ENCODE data around the gene GNAT3. TPM values are rescaled to one million over a fixed set of nuclear protein-coding genes. Genes with fewer than 3 reads are reported as not detected.

GNAT3 gene
- total RNA-seq, 1 experiment from 2014 or later: not detected

DNA sequence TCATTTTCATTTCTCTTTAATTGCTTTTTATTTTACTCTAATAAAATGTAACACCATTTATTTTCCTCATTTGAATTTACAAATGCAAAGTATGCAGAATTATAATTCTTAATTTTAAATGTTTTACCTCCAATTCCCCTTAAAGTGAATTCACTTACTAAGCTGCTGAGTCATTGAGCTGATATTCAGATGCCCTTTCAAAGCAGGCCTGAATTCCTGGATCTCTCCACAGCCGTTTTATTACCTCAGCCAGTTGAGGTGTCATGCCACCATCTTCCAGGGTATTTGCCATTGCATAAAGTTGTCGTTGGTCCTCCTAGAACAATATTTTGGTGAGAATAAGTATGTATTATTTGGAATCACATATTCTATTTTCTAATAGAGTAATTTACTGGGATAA lies 33.2 kb downstream of the GNAT3 start:
- Mint-ChIP-seq H3K36me3 (ENCODE audit: insufficient read depth, unreplicated experiment) (peaks cover 16% of the 10 kb centered on the region), H3K4me1 (ENCODE audit: insufficient read depth, unreplicated experiment) (peaks cover 20% of the 10 kb centered on the region), H3K9me3 (ENCODE audit: unreplicated experiment) (peaks cover 7% of the 10 kb centered on the region), H3K27ac (ENCODE audit: low read depth, unreplicated experiment) (no peak overlapping the region), H3K27me3 (ENCODE audit: insufficient read depth, unreplicated experiment) (no peaks in the 10 kb centered on the region), H3K4me3 (ENCODE audit: unreplicated experiment) (no peak overlapping the region)
- TF ChIP-seq, protein P1, sequence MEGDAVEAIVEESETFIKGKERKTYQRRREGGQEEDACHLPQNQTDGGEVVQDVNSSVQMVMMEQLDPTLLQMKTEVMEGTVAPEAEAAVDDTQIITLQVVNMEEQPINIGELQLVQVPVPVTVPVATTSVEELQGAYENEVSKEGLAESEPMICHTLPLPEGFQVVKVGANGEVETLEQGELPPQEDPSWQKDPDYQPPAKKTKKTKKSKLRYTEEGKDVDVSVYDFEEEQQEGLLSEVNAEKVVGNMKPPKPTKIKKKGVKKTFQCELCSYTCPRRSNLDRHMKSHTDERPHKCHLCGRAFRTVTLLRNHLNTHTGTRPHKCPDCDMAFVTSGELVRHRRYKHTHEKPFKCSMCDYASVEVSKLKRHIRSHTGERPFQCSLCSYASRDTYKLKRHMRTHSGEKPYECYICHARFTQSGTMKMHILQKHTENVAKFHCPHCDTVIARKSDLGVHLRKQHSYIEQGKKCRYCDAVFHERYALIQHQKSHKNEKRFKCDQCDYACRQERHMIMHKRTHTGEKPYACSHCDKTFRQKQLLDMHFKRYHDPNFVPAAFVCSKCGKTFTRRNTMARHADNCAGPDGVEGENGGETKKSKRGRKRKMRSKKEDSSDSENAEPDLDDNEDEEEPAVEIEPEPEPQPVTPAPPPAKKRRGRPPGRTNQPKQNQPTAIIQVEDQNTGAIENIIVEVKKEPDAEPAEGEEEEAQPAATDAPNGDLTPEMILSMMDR (IDR thresholded peaks at IDR 0.05; ENCODE audit: unreplicated experiment): no peak
- ChIA-PET CTCF (interaction anchor here (1.1 to 1.5 kb wide), 2 partner anchors 50 to 202 kb away, joined by 4 to 5 read pairs; no protein-coding TSS in a partner anchor), POLR2A (interaction anchor here (0.5 to 2.4 kb wide), 2 partner anchors 10 to 268 kb away, joined by 3 to 18 read pairs; no protein-coding TSS in a partner anchor)
- intact Hi-C loops (cut with micrococcal nuclease): no loop called here
- BruUV-seq (replicated peaks): no TSS peak
- peak; percentile 31 for DNase-seq (ENCODE audit: unreplicated experiment)

DNA sequence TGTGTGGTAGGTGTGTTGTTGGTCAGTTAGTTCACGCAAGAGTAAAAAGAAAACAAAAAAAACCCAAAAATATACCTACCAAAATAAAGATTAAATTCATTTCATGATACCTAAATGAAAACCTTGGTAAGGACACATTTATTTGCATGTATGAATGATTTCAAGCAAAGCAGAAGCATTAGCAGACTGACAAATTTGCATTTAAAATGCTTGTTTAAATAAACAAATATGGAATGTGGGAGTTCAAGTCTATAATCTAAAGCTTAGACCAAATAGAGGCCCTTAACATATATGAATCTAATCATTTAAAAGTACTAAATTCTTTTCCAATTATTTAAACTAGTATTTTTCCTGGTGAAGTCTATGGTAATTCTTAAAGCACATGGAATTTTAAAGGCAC lies 35.8 kb downstream of the GNAT3 start:
- no TSS peak for BruUV-seq (replicated peaks)
- Mint-ChIP-seq H3K9me3 (ENCODE audit: unreplicated experiment) (peaks cover 7% of the 10 kb centered on the region), H3K36me3 (ENCODE audit: insufficient read depth, unreplicated experiment) (no peaks in the 10 kb centered on the region), H3K27me3 (ENCODE audit: insufficient read depth, unreplicated experiment) (no peaks in the 10 kb centered on the region), H3K4me3 (ENCODE audit: unreplicated experiment) (no peak overlapping the region), H3K27ac (ENCODE audit: low read depth, unreplicated experiment) (no peak overlapping the region), H3K4me1 (ENCODE audit: insufficient read depth, unreplicated experiment) (peaks cover 12% of the 10 kb centered on the region)
- TF ChIP-seq, protein P1 (IDR thresholded peaks at IDR 0.05; ENCODE audit: unreplicated experiment): no peak
- no peak for DNase-seq (ENCODE audit: unreplicated experiment)
- CTCF ChIA-PET: no interaction called here
- intact Hi-C loops (cut with micrococcal nuclease): no loop called here
- POLR2A ChIA-PET: no interaction called here

DNA sequence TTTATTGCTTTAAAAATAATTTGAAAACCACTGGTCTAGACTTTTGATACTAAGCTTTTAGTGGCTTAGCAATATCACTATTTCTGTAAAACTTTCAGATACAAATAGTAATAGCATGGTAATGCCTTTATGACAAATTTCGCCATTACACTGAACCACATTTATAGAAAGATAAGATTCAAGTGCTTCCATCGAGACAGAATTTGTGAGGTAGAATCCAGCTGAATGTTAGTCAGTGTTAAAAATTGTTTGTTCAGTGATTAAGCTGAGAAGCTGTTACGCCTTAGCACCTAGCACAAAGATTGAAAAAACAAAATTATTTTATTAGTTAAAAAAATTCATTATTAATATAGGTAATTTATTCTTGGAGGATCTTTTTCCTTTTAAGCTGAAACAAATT lies 36.5 kb downstream of the GNAT3 start:
- TF ChIP-seq, protein P1 (IDR thresholded peaks at IDR 0.05; ENCODE audit: unreplicated experiment): no peak
- ChIA-PET POLR2A (interaction anchor here (0.7 to 0.9 kb wide), 2 partner anchors 20 to 811 kb away, joined by 3 read pairs; no protein-coding TSS in a partner anchor), CTCF (interaction anchor here (0.6 to 0.7 kb wide), 2 partner anchors 41 to 90 kb away, joined by 3 to 8 read pairs; no protein-coding TSS in a partner anchor)
- H3K27me3 Mint-ChIP-seq (ENCODE audit: insufficient read depth, unreplicated experiment): no peaks in the 10 kb centered on the region
- no peak overlapping the region for H3K4me3 Mint-ChIP-seq (ENCODE audit: unreplicated experiment)
- peaks cover under 1% of the 10 kb centered on the region for H3K9me3 Mint-ChIP-seq (ENCODE audit: unreplicated experiment)
- no peaks in the 10 kb centered on the region for H3K36me3 Mint-ChIP-seq (ENCODE audit: insufficient read depth, unreplicated experiment)
- intact Hi-C loops (cut with micrococcal nuclease): no loop called here
- peaks cover 6% of the 10 kb centered on the region for H3K4me1 Mint-ChIP-seq (ENCODE audit: insufficient read depth, unreplicated experiment)
- H3K27ac Mint-ChIP-seq (ENCODE audit: low read depth, unreplicated experiment): no peak overlapping the region
- DNase-seq (ENCODE audit: unreplicated experiment): no peak
- no TSS peak for BruUV-seq (replicated peaks)

DNA sequence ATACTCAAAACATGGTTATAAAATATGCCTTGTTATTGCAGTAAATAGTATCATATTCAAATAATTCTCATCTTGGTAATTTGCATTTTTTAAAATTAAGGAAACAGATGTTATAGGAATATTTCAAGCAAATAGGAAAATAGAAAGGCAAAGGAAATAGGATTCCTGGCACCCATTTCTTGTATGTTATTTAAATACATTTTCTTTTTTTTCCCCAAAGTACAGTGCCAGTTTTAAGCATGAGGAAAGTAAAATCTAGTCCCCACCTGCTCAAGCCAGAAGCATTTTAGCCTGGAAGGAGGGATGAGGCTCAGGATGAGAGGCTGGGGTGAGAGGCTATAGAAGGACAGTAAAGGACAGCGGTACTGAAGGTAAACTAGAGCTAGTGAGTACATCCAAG lies 38.1 kb downstream of the GNAT3 start:
- Mint-ChIP-seq H3K4me3 (ENCODE audit: unreplicated experiment) (no peak overlapping the region), H3K27ac (ENCODE audit: low read depth, unreplicated experiment) (no peak overlapping the region), H3K4me1 (ENCODE audit: insufficient read depth, unreplicated experiment) (peaks cover 6% of the 10 kb centered on the region), H3K27me3 (ENCODE audit: insufficient read depth, unreplicated experiment) (no peaks in the 10 kb centered on the region), H3K36me3 (ENCODE audit: insufficient read depth, unreplicated experiment) (no peaks in the 10 kb centered on the region), H3K9me3 (ENCODE audit: unreplicated experiment) (no peaks in the 10 kb centered on the region)
- BruUV-seq (replicated peaks): no TSS peak
- intact Hi-C loops (cut with micrococcal nuclease): no loop called here
- ChIA-PET CTCF (interaction anchor here (0.6 to 1.3 kb wide), 6 partner anchors 16 to 207 kb away, joined by 3 to 4 read pairs (median 4); no protein-coding TSS in a partner anchor), POLR2A (interaction anchor here (1.2 to 1.3 kb wide), 2 partner anchors 9 to 26 kb away, joined by 4 read pairs; no protein-coding TSS in a partner anchor)
- DNase-seq (ENCODE audit: unreplicated experiment): no peak
- TF ChIP-seq, protein P1 (IDR thresholded peaks at IDR 0.05; ENCODE audit: unreplicated experiment): no peak
